Vagina (tissue), 2 donors: ENCODE data around the gene SUSD2. TPM values are rescaled to one million over a fixed set of nuclear protein-coding genes. Genes with fewer than 3 reads are reported as not detected.
A peak's percentile ranks its signal among the peaks of the same experiment; 100 is the strongest.
"Not testable (repeated sequence)": the region's sequence is repeated elsewhere in the genome, so short reads cannot be mapped to it uniquely, and the experiment has no call there.

Experiments
- DNase-seq, 2 donors: peaks; one replicate each; pipeline ENCODE4 v3.0.0-alpha.2; 2017; ENCODE audit errors: extremely low spot score in 2 of 2
- H3K27ac ChIP-seq: fragments of 200-600 bp; sonication (generic); one replicate; pipeline ENCODE4 v1.5.1; 2019
- H3K27me3 ChIP-seq: fragments of 200-600 bp; sonication (generic); one replicate; pipeline ENCODE4 v1.5.1; 2019
- H3K36me3 ChIP-seq, 2 donors: fragments of 200-600 bp; sonication (generic); one replicate each; pipeline ENCODE4 v1.5.1; 2017 to 2019
- H3K4me1 ChIP-seq: fragments of 200-600 bp; sonication (generic); one replicate; pipeline ENCODE4 v1.5.1; 2019
- H3K4me3 ChIP-seq, 2 donors: fragments of 200-600 bp; sonication (generic); 1 replicate in 1 of 2; 2 replicates in 1 of 2; pipeline ENCODE4 v1.5.1; 2016 to 2019
- H3K9me3 ChIP-seq: fragments of 200-600 bp; sonication (generic); one replicate; pipeline ENCODE4 v1.5.1; 2019
- POLR2A ChIP-seq, 2 donors: fragments of 450-650 bp; IDR thresholded peaks; one replicate each; pipeline ENCODE4 v1.6.1; 2017; ENCODE audit warnings: antibody characterized with exemption in 2 of 2, mild to moderate bottlenecking in 2 of 2, moderate library complexity in 2 of 2
- POLR2AphosphoS5 ChIP-seq, 2 donors: sonication (generic); formaldehyde crosslinking; IDR thresholded peaks; one replicate each; pipeline ENCODE4 v1.9.0; 2017; ENCODE audit warnings: antibody characterized with exemption in 2 of 2, mild to moderate bottlenecking in 2 of 2, low read depth in 1 of 2; ENCODE audit not compliant: insufficient read depth in 1 of 2
- intact Hi-C: fragments of 100-400 bp; cut with DNase I; formaldehyde crosslinking; loops from one replicate; pipeline ENCODE4 v1.15.1; 2023
- total RNA-seq: library from RNA; depleted of rRNA; stranded (reverse); fragments of >200 nt; gene quantifications from one replicate; pipeline ENCODE4 v1.2.3, GENCODE V29; 2016
- TF ChIP-seq, protein P1 (sequence below), 3 experiments: fragments of 450-650 bp in 2 of 3; fragments of 200-600 bp in 1 of 3; sonication (generic) in 1 of 3; IDR thresholded peaks; one replicate each; pipeline ENCODE4 v1.5.1; 2017 to 2019; ENCODE audit warnings: antibody characterized with exemption in 3 of 3, mild to moderate bottlenecking in 2 of 3, moderate library complexity in 2 of 3

SUSD2 gene
- total RNA-seq, 1 donor from 2014 or later, result 9.1 TPM

DNA sequence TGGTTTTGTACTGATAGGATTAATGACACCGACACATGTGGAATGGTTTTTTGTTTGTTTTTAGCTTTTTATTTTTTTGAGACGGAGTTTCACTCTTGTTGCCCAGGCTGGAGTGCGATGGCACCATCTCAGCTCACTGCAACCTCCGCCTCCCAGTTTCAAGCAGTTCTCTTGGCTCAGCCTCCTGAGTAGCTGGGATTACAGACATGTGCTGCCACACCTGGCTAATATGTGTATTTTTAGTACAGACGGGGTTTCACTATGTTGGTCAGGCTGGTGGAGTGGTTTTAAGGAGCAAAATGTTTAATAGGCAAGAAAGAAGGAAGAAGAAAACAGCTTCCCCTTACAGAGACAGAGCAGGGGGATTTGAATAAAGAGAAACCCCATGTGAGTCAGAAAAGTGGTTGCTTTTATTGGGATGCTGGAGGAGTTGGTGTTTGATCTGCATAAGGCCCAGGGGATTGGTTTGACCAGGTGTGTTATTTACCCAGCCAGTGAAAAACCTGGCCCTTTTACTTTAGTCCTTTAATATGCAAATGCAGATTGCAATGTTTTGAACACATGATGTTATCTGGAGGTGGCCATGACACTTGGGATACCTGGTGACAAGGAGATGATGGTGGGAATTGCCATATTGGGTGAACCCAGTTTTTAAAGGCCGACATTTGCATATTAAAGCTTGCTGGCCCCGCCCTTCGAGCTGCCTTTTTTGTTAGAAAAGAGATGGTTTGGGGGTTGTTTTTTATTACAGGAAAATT lies 24.3 kb downstream of the SUSD2 start:
- H3K27me3 ChIP-seq, result no peaks in the 10 kb centered on the region
- H3K9me3 ChIP-seq, result no peaks in the 10 kb centered on the region
- peaks cover 33% of the 10 kb centered on the region for H3K4me1 ChIP-seq
- H3K27ac ChIP-seq, result no peak overlapping the region
- H3K36me3 ChIP-seq, result no peaks in the 10 kb centered on the region
- TF ChIP-seq, protein P1, sequence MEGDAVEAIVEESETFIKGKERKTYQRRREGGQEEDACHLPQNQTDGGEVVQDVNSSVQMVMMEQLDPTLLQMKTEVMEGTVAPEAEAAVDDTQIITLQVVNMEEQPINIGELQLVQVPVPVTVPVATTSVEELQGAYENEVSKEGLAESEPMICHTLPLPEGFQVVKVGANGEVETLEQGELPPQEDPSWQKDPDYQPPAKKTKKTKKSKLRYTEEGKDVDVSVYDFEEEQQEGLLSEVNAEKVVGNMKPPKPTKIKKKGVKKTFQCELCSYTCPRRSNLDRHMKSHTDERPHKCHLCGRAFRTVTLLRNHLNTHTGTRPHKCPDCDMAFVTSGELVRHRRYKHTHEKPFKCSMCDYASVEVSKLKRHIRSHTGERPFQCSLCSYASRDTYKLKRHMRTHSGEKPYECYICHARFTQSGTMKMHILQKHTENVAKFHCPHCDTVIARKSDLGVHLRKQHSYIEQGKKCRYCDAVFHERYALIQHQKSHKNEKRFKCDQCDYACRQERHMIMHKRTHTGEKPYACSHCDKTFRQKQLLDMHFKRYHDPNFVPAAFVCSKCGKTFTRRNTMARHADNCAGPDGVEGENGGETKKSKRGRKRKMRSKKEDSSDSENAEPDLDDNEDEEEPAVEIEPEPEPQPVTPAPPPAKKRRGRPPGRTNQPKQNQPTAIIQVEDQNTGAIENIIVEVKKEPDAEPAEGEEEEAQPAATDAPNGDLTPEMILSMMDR (IDR thresholded peaks at IDR 0.05), result no peak
- TF ChIP-seq POLR2AphosphoS5 (IDR thresholded peaks at IDR 0.05; ENCODE audit: insufficient read depth in 1 of 2, low read depth in 1 of 2), result no peak
- TF ChIP-seq POLR2A (IDR thresholded peaks at IDR 0.05), result no peak
- intact Hi-C loops, result no loop called here
- no peak overlapping the region for H3K4me3 ChIP-seq
- DNase-seq, result no peak

DNA sequence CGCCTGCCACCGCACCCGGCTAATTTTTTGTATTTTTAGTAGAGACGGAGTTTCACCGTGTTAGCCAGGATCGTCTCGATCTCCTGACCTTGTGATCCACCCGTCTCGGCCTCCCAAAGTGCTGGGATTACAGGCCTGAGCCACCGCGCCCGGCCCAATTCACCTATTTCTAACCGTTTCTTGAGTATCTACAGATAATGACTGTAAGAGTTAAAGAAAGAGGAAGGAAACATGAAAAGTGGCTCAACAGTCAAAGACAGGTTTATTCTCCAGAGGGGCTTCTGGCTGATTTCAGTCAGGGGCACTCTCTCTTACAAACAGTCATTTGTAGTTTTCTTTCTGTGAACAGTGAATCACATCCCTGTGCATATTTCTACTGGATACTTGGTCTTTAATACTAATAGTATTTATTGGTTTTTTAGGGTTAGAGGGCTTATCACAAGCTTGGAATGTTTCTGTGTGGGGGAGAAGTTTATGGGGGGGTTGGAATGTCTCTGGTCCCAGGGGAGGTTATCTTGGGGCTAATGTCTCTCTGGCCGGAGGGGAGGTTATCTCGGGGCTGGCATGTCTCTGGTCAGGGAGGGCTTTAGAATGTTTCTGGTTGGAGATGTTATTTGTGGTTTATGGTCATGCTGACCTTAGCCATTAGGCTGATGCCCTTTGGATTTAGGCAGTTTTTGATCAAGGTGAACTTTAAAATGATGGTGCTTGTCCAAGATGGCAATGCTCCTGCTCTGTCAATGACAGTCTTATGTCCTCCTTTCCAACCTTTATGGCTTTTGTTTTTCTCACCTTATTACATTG lies 25.4 kb downstream of the SUSD2 start:
- H3K9me3 ChIP-seq, intact Hi-C loops, H3K27me3 ChIP-seq, H3K36me3 ChIP-seq, DNase-seq, H3K4me3 ChIP-seq: not testable (repeated sequence)
- Histone ChIP-seq H3K27ac (peak overlapping the region; percentile 85), H3K4me1 (peaks cover 33% of the 10 kb centered on the region)

DNA sequence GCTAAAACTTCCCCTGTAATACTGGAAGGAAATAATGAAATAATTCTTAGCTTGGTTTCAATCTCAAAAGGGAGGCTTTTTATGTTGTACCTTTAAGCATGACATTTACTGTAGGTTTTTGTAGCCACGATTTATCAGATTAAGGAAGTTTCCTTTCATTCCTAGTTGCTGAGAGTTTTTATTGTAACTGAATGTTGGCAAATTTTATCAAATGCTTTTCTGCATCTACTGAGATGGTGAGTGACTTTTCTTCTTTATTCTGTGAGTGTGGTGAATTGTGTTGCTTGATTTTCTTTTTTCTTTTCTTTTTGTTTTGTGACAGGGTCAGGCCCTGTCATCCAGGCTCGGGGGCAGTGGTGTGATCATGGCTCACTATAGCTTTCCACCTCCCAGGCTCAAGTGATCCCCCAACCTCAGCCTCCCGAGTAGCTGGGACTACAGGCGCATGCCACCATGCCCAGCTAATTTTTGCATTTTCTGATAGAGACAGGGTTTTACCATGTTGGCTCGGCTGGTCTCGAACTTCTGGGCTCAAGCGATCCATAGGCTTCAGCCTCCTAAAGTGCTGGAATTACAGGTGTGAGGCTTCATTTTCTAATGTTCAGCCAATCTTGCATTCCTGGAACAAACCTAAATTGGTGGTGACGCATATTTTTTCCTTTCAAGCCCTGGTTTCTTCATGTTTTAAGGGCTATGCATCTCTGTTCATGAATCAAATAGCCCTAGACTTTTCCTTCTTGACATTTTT lies 26.2 kb downstream of the SUSD2 start:
- TF ChIP-seq POLR2A (IDR thresholded peaks at IDR 0.05) (no peak), POLR2AphosphoS5 (IDR thresholded peaks at IDR 0.05; ENCODE audit: insufficient read depth in 1 of 2, low read depth in 1 of 2) (peak in 1 of 2 donors; percentile 14)
- TF ChIP-seq, protein P1 (IDR thresholded peaks at IDR 0.05), result no peak

DNA sequence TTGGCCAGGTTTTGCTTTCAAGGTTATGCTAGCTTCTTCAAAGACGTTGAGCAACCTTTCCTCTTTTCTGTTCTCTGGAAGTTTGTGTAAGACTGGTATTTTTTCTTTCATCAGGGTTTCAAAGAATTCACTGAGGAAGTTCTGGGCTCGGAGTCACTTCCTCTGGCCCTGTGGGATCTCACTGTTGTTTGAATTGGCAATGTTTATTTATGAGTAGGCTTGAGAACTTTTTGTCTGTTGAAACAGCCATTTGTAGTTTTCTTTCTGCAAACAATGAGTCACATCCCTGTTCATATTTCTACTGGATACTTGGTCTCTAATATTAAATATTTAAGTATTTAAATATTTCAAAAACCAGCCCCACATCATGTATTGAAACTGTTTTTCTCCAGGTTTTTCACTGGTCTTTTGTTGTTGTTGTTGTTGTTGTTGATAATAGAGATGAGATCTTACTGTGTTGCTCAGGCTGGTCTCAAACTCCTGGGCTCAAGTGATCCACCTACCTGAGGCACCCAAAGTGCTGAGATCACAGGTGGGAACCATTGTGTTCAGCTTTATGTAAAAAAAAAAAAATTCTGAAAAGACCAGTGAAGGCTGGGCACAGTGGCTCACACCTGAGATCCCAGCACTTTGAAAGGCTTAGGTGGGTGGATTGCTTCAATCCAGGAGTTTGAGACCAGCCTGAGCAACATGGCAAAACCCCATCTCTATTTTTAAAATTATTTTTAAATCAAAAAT lies 26.9 kb downstream of the SUSD2 start:
- Histone ChIP-seq H3K4me3 (no peak overlapping the region), H3K36me3 (no peaks in the 10 kb centered on the region), H3K27ac (peak overlapping the region; percentile 85), H3K4me1 (peaks cover 33% of the 10 kb centered on the region), H3K27me3 (no peaks in the 10 kb centered on the region), H3K9me3 (no peaks in the 10 kb centered on the region)
- no peak for DNase-seq
- intact Hi-C loops, result no loop called here
- TF ChIP-seq POLR2AphosphoS5 (IDR thresholded peaks at IDR 0.05; ENCODE audit: insufficient read depth in 1 of 2, low read depth in 1 of 2), result peak in 1 of 2 donors; percentile 98
- no peak for TF ChIP-seq POLR2A (IDR thresholded peaks at IDR 0.05)

More for the DNA sequence above, 26.2 kb downstream of the SUSD2 start:
- H3K9me3 ChIP-seq, result no peaks in the 10 kb centered on the region
- peaks cover 33% of the 10 kb centered on the region for H3K4me1 ChIP-seq
- DNase-seq, result no peak
- peak overlapping the region; percentile 85 for H3K27ac ChIP-seq
- no peak overlapping the region for H3K4me3 ChIP-seq
- intact Hi-C loops, result no loop called here
- H3K27me3 ChIP-seq, result no peaks in the 10 kb centered on the region
- H3K36me3 ChIP-seq, result no peaks in the 10 kb centered on the region

DNA sequence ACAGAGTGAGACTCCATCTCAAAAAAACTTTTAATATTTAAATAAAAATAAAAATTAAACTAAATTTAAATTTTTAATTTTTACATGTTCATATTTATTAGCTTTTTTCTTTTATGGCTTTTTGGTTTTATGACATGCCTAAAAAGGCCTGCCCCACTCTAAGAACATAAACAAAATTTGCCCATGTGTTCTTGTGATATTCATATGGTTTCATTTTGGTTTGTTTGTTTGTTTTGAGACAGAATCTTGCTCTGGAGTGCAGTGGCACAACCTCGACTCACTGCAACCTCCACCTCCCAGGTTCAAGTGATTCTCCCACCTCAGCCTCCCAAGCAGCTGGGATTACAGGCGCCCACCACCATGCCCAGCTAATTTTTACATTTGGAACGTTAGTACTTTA lies 27.7 kb downstream of the SUSD2 start:
- H3K36me3 ChIP-seq, result no peaks in the 10 kb centered on the region
- H3K4me1 ChIP-seq, result peaks cover 33% of the 10 kb centered on the region
- DNase-seq, result no peak
- TF ChIP-seq, protein P1 (IDR thresholded peaks at IDR 0.05), result no peak
- TF ChIP-seq POLR2AphosphoS5 (IDR thresholded peaks at IDR 0.05; ENCODE audit: insufficient read depth in 1 of 2, low read depth in 1 of 2), result no peak
- TF ChIP-seq POLR2A (IDR thresholded peaks at IDR 0.05), result no peak
- no peaks in the 10 kb centered on the region for H3K9me3 ChIP-seq
- no peaks in the 10 kb centered on the region for H3K27me3 ChIP-seq
- peak overlapping the region; percentile 85 for H3K27ac ChIP-seq
- no peak overlapping the region for H3K4me3 ChIP-seq
- intact Hi-C loops, result no loop called here
